H9 (cell line): ENCODE measurements around the gene DENND1C. TPM values are rescaled to one million over a fixed set of nuclear protein-coding genes. Genes with fewer than 3 reads are reported as not detected.

Source experiments
- DNase-seq: peaks from one replicate; pipeline ENCODE4 v3.0.0-alpha.2; 2017
- H2AFZ ChIP-seq: one replicate; pipeline ENCODE4 v1.6.1; 2013; ENCODE audit warnings: mild to moderate bottlenecking, low read length, control low read depth, moderate library complexity
- H2AK5ac ChIP-seq: 2 replicates; pipeline ENCODE4 v1.6.1; 2013; ENCODE audit warnings: low read length, control low read depth, mixed read lengths; ENCODE audit not compliant: insufficient read length
- H2BK120ac ChIP-seq: one replicate; pipeline ENCODE4 v1.6.1; 2013; ENCODE audit warnings: low read depth, mild to moderate bottlenecking, low read length, control low read depth, inconsistent platforms; ENCODE audit not compliant: poor library complexity, severe bottlenecking
- H2BK12ac ChIP-seq: 2 replicates; pipeline ENCODE4 v1.6.1; 2013; ENCODE audit warnings: low read length, control low read depth, mixed read lengths, low read depth; ENCODE audit not compliant: insufficient read length
- H2BK15ac ChIP-seq: 2 replicates; pipeline ENCODE4 v1.6.1; 2013; ENCODE audit warnings: low read depth, low read length, control low read depth
- H2BK20ac ChIP-seq: one replicate; pipeline ENCODE4 v1.6.1; 2013; ENCODE audit warnings: low read depth, mild to moderate bottlenecking, low read length, control low read depth, inconsistent platforms; ENCODE audit not compliant: poor library complexity, severe bottlenecking
- H2BK5ac ChIP-seq: 2 replicates; pipeline ENCODE4 v1.6.1; 2013; ENCODE audit warnings: low read length, control low read depth, mixed read lengths; ENCODE audit not compliant: insufficient read length
- H3K14ac ChIP-seq: 2 replicates; pipeline ENCODE4 v1.6.1; 2013; ENCODE audit warnings: low read length, control low read depth; ENCODE audit not compliant: insufficient read depth
- H3K18ac ChIP-seq: 2 replicates; pipeline ENCODE4 v1.6.1; 2013; ENCODE audit warnings: low read depth, mild to moderate bottlenecking, mixed read lengths, low read length, control low read depth; ENCODE audit not compliant: insufficient read length
- H3K23ac ChIP-seq: 2 replicates; pipeline ENCODE4 v1.6.1; 2013; ENCODE audit warnings: low read length, control low read depth, mixed read lengths, low read depth; ENCODE audit not compliant: insufficient read length
- H3K23me2 ChIP-seq: 2 replicates; pipeline ENCODE4 v1.6.1; 2013; ENCODE audit warnings: low read depth, mild to moderate bottlenecking, mixed read lengths, low read length, control low read depth; ENCODE audit not compliant: insufficient read length, poor library complexity, severe bottlenecking
- H3K27ac ChIP-seq: 2 replicates; pipeline ENCODE4 v1.5.1; 2013; ENCODE audit warnings: low read length, control low read depth, mixed read lengths, low read depth; ENCODE audit not compliant: insufficient read length
- H3K27me3 ChIP-seq: 2 replicates; pipeline ENCODE4 v1.6.1; 2013; ENCODE audit warnings: low read length, control low read depth, inconsistent platforms; ENCODE audit not compliant: insufficient read depth
- H3K4ac ChIP-seq: 2 replicates; pipeline ENCODE4 v1.6.1; 2013; ENCODE audit warnings: low read depth, mild to moderate bottlenecking, control low read depth, inconsistent platforms, low read length, moderate library complexity
- H3K4me1 ChIP-seq: 2 replicates; pipeline ENCODE4 v1.6.1; 2013; ENCODE audit warnings: low read length, control low read depth, inconsistent platforms; ENCODE audit not compliant: insufficient read depth
- H3K4me2 ChIP-seq: 2 replicates; pipeline ENCODE4 v1.6.1; 2013; ENCODE audit warnings: low read length, control low read depth, mixed read lengths; ENCODE audit not compliant: insufficient read length, insufficient read depth
- H3K56ac ChIP-seq: 2 replicates; pipeline ENCODE4 v1.6.1; 2013; ENCODE audit warnings: low read depth, mild to moderate bottlenecking, mixed read lengths, low read length, control low read depth; ENCODE audit not compliant: insufficient read length
- H3K79me1 ChIP-seq: 2 replicates; pipeline ENCODE4 v1.6.1; 2013; ENCODE audit warnings: low read depth, mild to moderate bottlenecking, moderate library complexity, low read length, control low read depth, inconsistent platforms; ENCODE audit not compliant: insufficient read depth, poor library complexity, severe bottlenecking
- H3K79me2 ChIP-seq: 2 replicates; pipeline ENCODE4 v1.6.1; 2013; ENCODE audit warnings: low read length, control low read depth, inconsistent platforms; ENCODE audit not compliant: insufficient read depth
- H3K9ac ChIP-seq: 2 replicates; pipeline ENCODE4 v1.6.1; 2013; ENCODE audit warnings: low read length, control low read depth, mixed read lengths; ENCODE audit not compliant: insufficient read length; ENCODE audit errors: extremely low read depth
- H3K9me3 ChIP-seq: one replicate; pipeline ENCODE4 v1.6.1; 2013; ENCODE audit warnings: low read depth, low read length, inconsistent platforms; ENCODE audit not compliant: control insufficient read depth
- H3T11ph ChIP-seq: one replicate; pipeline ENCODE4 v1.6.1; 2013; ENCODE audit warnings: mild to moderate bottlenecking, low read length, control low read depth, inconsistent platforms
- H4K20me1 ChIP-seq: one replicate; pipeline ENCODE4 v1.6.1; 2013; ENCODE audit not compliant: control insufficient read depth, insufficient read length, insufficient read depth
- H4K5ac ChIP-seq: 2 replicates; pipeline ENCODE4 v1.6.1; 2013; ENCODE audit warnings: low read depth, mild to moderate bottlenecking, mixed read lengths, low read length, control low read depth; ENCODE audit not compliant: insufficient read length
- H4K8ac ChIP-seq: replicated peaks from 2 replicates; pipeline ENCODE4 v1.6.1; 2013; ENCODE audit warnings: low read length, control low read depth, mixed read lengths, low read depth; ENCODE audit not compliant: insufficient read length
- H4K91ac ChIP-seq: 2 replicates; pipeline ENCODE4 v1.6.1; 2013; ENCODE audit warnings: low read depth, mild to moderate bottlenecking, moderate library complexity, mixed read lengths, low read length, control low read depth; ENCODE audit not compliant: insufficient read length
- H3K27ac Mint-ChIP-seq, 3 experiments: 2 replicates in 2 of 3; 3 replicates in 1 of 3; pipeline ENCODE4 v1.8.0; 2020 to 2021; ENCODE audit warnings: mixed read lengths in 3 of 3, mild to moderate bottlenecking in 1 of 3, moderate library complexity in 1 of 3
- H3K27me3 Mint-ChIP-seq: 2 replicates; pipeline ENCODE4 v1.8.0; 2021; ENCODE audit warnings: low read depth, mild to moderate bottlenecking, moderate library complexity, mixed read lengths
- H3K36me3 Mint-ChIP-seq, 3 experiments: 2 replicates in 2 of 3; 3 replicates in 1 of 3; pipeline ENCODE4 v1.8.0; 2020 to 2021; ENCODE audit warnings: low read depth in 3 of 3, mixed read lengths in 3 of 3; ENCODE audit not compliant: insufficient read depth in 1 of 3
- H3K4me1 Mint-ChIP-seq, 2 experiments: 2 replicates each; pipeline ENCODE4 v1.8.0; 2020; ENCODE audit warnings: mixed read lengths in 2 of 2
- H3K4me3 Mint-ChIP-seq, 2 experiments: 2 replicates in 1 of 2; 3 replicates in 1 of 2; pipeline ENCODE4 v1.8.0; 2020 to 2021; ENCODE audit warnings: mild to moderate bottlenecking in 2 of 2, mixed read lengths in 2 of 2, moderate library complexity in 1 of 2
- H3K9me3 Mint-ChIP-seq, 2 experiments: 2 replicates in 1 of 2; 3 replicates in 1 of 2; pipeline ENCODE4 v1.8.0; 2020; ENCODE audit warnings: mild to moderate bottlenecking in 2 of 2, mixed read lengths in 2 of 2, moderate library complexity in 1 of 2
- WGBS: extraction: QIAGEN DNeasy Blood & Tissue Kit; methylation state at CpG from one replicate; pipeline ENCODE4 v1.1.7; 2013; ENCODE audit warnings: missing lambda C conversion rate, low lambda C conversion rate, mixed read lengths; ENCODE audit not compliant: insufficient read length; ENCODE audit errors: extremely low coverage; 5-methylcytosine and 5-hydroxymethylcytosine counted together
- total RNA-seq: library from RNA; stranded (reverse); gene quantifications from 2 replicates; pipeline ENCODE4 v1.2.1, GENCODE V29; 2021
- TF ChIP-seq, protein P1 (sequence below): fragments of 200-600 bp; sonication (generic); conservative IDR thresholded peaks from 3 replicates; pipeline ENCODE4 v1.8.0; 2021; ENCODE audit warnings: antibody characterized with exemption, mild to moderate bottlenecking

The DENND1C gene
- total RNA-seq, 1 experiment from 2014 or later, result 2.4 TPM

DNA sequence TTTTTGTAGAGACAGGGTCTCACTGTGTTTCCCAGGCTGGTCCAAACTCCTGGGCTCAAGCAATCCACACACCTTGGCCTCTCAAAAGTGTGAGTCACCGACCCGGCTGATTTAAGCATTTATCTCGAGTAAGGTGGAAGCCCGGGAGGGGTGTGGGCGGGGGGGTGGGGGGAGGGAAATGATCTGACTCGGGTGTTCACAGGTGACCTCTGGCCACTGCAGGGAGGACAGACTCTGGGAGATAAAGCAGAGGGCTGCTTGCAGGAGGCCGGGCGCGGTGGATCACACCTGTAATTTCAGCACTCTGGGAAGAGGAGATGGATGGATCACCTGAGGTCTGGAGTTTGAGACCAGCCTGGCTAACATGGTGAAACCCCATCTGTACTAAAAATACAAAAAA, 7.9 kb downstream of the DENND1C start:
- no peak overlapping the region for H3K56ac ChIP-seq
- no CpG with 5 or more reads among the region's 9 CpGs for WGBS
- no peak for DNase-seq

More for the DNA sequence above, 7.9 kb downstream of the DENND1C start:
- Histone ChIP-seq H2AFZ (no peak overlapping the region), H3K4me2 (no peak overlapping the region), H3K27ac (no peak overlapping the region), H4K5ac (no peak overlapping the region), H3K18ac (no peak overlapping the region), H3K4me1 (no peaks in the 10 kb centered on the region), H3K27me3 (no peaks in the 10 kb centered on the region; the same call in 1 of the 2 replicates), H3K23ac (no peak overlapping the region), H3K9ac (no peak overlapping the region), H3K14ac (no peak overlapping the region), H3K23me2 (peaks cover 13% of the 10 kb centered on the region), H4K8ac (no peak overlapping the region), H4K91ac (no peak overlapping the region), H4K20me1 (no peaks in the 10 kb centered on the region), H3T11ph (no peak overlapping the region), H3K4ac (no peak overlapping the region), H2BK12ac (no peak overlapping the region), H2BK15ac (no peak overlapping the region), H2AK5ac (no peak overlapping the region), H3K79me2 (no peaks in the 10 kb centered on the region), H2BK20ac (no peak overlapping the region), H2BK120ac (no peak overlapping the region), H3K9me3 (no peaks in the 10 kb centered on the region), H3K79me1 (no peaks in the 10 kb centered on the region), H2BK5ac (no peak overlapping the region)
- TF ChIP-seq, protein P1, sequence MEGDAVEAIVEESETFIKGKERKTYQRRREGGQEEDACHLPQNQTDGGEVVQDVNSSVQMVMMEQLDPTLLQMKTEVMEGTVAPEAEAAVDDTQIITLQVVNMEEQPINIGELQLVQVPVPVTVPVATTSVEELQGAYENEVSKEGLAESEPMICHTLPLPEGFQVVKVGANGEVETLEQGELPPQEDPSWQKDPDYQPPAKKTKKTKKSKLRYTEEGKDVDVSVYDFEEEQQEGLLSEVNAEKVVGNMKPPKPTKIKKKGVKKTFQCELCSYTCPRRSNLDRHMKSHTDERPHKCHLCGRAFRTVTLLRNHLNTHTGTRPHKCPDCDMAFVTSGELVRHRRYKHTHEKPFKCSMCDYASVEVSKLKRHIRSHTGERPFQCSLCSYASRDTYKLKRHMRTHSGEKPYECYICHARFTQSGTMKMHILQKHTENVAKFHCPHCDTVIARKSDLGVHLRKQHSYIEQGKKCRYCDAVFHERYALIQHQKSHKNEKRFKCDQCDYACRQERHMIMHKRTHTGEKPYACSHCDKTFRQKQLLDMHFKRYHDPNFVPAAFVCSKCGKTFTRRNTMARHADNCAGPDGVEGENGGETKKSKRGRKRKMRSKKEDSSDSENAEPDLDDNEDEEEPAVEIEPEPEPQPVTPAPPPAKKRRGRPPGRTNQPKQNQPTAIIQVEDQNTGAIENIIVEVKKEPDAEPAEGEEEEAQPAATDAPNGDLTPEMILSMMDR, result no peak
- Mint-ChIP-seq H3K4me3 (peak overlapping the region in 1 of 2 experiments; percentile 22; a peak in 1 of 5 replicates), H3K4me1 (peaks cover 9 to 16% of the 10 kb centered on the region in 2 experiments), H3K27ac (no peak overlapping the region), H3K9me3 (no peaks in the 10 kb centered on the region), H3K27me3 (peaks cover 17% of the 10 kb centered on the region), H3K36me3 (peaks cover 0 to 3% (median 0%) of the 10 kb centered on the region in 3 experiments; a peak in 3 of 7 replicates)
